ENCODE results near the gene RAP2A. TPM values are rescaled to one million over a fixed set of nuclear protein-coding genes. Genes with fewer than 3 reads are reported as not detected.

The RAP2A gene
- total and polyA plus RNA-seq, 4 donors, result 3.1 to 37.2 (median 6.7) TPM

- 89% methylated on average over 3 of the region's 3 CpGs for WGBS
- no peak for TF ChIP-seq NR2F2 (IDR thresholded peaks at IDR 0.05)
- no peak for TF ChIP-seq ATF3 (IDR thresholded peaks at IDR 0.05)
- no peak for TF ChIP-seq CTCF (IDR thresholded peaks at IDR 0.05; ENCODE audit: low read depth, low read length, missing input control)
- TF ChIP-seq GABPA (IDR thresholded peaks at IDR 0.05 in 1 of 2, conservative IDR thresholded peaks at IDR 0.05 in 1 of 2), result no peak
- no peak for TF ChIP-seq SP1 (IDR thresholded peaks at IDR 0.05)
- no peak for TF ChIP-seq RXRA (IDR thresholded peaks at IDR 0.05)
- no peak for TF ChIP-seq FOXA1 (IDR thresholded peaks at IDR 0.05)
- TF ChIP-seq YY1 (IDR thresholded peaks at IDR 0.05), result no peak
- no peak for TF ChIP-seq HNF4G (IDR thresholded peaks at IDR 0.05)
- TF ChIP-seq REST (IDR thresholded peaks at IDR 0.05), result no peak
- TF ChIP-seq MAX (IDR thresholded peaks at IDR 0.05), result no peak
- no peak for TF ChIP-seq EGR1 (IDR thresholded peaks at IDR 0.05; ENCODE audit: low read depth in 2 of 2)
- TF ChIP-seq RAD21 (IDR thresholded peaks at IDR 0.05), result no peak
- TF ChIP-seq JUND (IDR thresholded peaks at IDR 0.05), result no peak
- no peak for TF ChIP-seq HNF4A (conservative IDR thresholded peaks at IDR 0.05)
- TF ChIP-seq ZBTB33 (IDR thresholded peaks at IDR 0.05), result no peak
- no peak for TF ChIP-seq FOXA2 (IDR thresholded peaks at IDR 0.05)
- Histone ChIP-seq H3K27me3 (ENCODE audit: control insufficient read depth in 4 of 4, insufficient read depth in 4 of 4, low read length in 3 of 4) (no peaks in the 10 kb centered on the region), H3K36me3 (ENCODE audit: control insufficient read depth in 4 of 4, insufficient read depth in 3 of 4, low read depth in 1 of 4, low read length in 3 of 4) (no peaks in the 10 kb centered on the region), H3K9me3 (ENCODE audit: control insufficient read depth in 4 of 4, low read length in 3 of 4) (no peaks in the 10 kb centered on the region), H3K27ac (ENCODE audit: low read depth in 1 of 2, low read length in 2 of 2) (no peak overlapping the region), H3K4me1 (ENCODE audit: control insufficient read depth in 4 of 4, insufficient read depth in 4 of 4, low read length in 3 of 4) (no peaks in the 10 kb centered on the region), H3K4me3 (ENCODE audit: low read depth in 1 of 3, low read length in 3 of 3) (no peak overlapping the region), H3K9ac (ENCODE audit: low read depth in 1 of 2, low read length in 2 of 2) (no peak overlapping the region)
- DNase-seq (ENCODE audit: low spot score), result no peak
Measured at GRCh38 chr13:97403893-97404750, 29.8 kb upstream of the RAP2A start.

All from liver (tissue), 9 donors.